Stimulated activated effector memory CD8-positive, alpha-beta T cell treated with anti-CD3 and anti-CD28 coated beads, Interleukin-12 subunit alpha, Interleukin-12 subunit beta, amount 100 ng/mL, for 72 hours (primary cell): Measurements from ENCODE around the gene ADAMTS16.
A peak's percentile ranks its signal among the peaks of the same experiment; 100 is the strongest.

Source experiments
- ATAC-seq: fragments of 150-1000 bp; cut with Tn5 transposase; 2 replicates; pipeline ENCODE4 v1.10.0; 2021
- DNase-seq, 2 donors: peaks; one replicate each; pipeline ENCODE4 v3.0.0; 2021 to 2022; ENCODE audit warnings: low spot score in 2 of 2
- H3K27ac Mint-ChIP-seq: one replicate; pipeline ENCODE4 v1.8.0; 2022; ENCODE audit warnings: mild to moderate bottlenecking, mixed read lengths
- H3K36me3 Mint-ChIP-seq: one replicate; pipeline ENCODE4 v1.8.0; 2022; ENCODE audit warnings: mild to moderate bottlenecking, mixed read lengths
- H3K4me1 Mint-ChIP-seq: one replicate; pipeline ENCODE4 v1.8.0; 2022; ENCODE audit warnings: mixed read lengths
- H3K4me3 Mint-ChIP-seq: one replicate; pipeline ENCODE4 v1.8.0; 2022; ENCODE audit warnings: mild to moderate bottlenecking, mixed read lengths
- H3K9me3 Mint-ChIP-seq: one replicate; pipeline ENCODE4 v1.8.0; 2022; ENCODE audit warnings: mixed read lengths

Gene ADAMTS16

DNA sequence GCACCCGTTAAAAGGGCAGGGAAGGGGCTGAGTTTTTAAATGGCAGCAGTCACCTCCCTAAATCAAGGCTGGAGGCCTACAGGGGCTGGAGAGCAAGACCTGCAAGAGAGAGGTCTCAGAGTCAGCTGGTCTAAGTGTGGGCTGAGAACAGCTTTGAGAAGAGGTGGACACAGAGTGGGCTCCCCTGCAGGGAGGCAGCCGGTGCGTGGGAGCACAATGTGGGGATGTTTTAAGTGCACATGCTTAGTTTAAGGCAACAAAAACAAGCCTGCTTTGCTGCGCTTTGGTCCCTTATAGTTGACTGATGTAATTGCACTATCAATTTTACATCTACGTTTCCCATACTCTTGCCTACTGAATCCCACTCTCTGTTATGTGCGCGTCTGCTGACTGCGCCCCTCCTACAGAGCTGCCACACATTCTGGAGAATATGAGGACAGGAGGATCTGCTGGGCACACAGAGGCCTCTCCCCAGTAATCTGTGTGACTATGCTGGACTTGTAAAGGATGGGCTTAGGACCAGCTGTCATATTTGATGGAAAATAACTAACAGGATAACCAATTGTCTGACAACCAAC lies 220.3 kb downstream of the ADAMTS16 start:
- Mint-ChIP-seq H3K4me3 (no peak overlapping the region), H3K27ac (no peak overlapping the region), H3K36me3 (no peaks in the 10 kb centered on the region), H3K4me1 (no peaks in the 10 kb centered on the region), H3K9me3 (no peaks in the 10 kb centered on the region)
- ATAC-seq (peak; percentile 20), DNase-seq (no peak)

- no peaks in the 10 kb centered on the region for H3K9me3 Mint-ChIP-seq
- DNase-seq (no peak), ATAC-seq (no peak)
- no peaks in the 10 kb centered on the region for H3K4me1 Mint-ChIP-seq
- H3K27ac Mint-ChIP-seq = no peak overlapping the region
- H3K4me3 Mint-ChIP-seq = no peak overlapping the region
- H3K36me3 Mint-ChIP-seq = no peaks in the 10 kb centered on the region
Observed at GRCh38 chr5:5360941-5361520, 220.9 kb downstream of the ADAMTS16 start.

DNA sequence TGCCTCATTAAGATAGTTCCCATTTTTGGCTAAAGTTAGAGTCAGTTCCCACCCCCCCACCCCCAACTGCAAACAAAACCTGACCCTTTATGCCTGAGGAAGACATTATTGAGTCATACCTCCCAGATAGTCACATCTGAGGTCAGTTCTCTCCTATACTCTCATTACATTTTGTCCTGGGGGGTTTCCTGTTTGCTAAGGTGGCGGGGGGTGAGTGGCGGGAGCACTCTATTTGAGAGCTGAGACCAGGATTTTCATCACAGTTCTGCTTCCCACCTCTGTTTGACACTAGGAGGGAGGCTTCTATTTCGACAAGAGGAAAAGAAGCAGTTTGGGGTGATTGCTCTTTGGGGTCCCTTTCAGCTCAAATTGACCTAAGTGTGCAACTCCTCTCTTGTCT lies 222.9 kb downstream of the ADAMTS16 start:
- Mint-ChIP-seq H3K4me1 (no peaks in the 10 kb centered on the region), H3K27ac (no peak overlapping the region), H3K9me3 (no peaks in the 10 kb centered on the region), H3K4me3 (no peak overlapping the region), H3K36me3 (no peaks in the 10 kb centered on the region)
- DNase-seq = no peak
- ATAC-seq = no peak

DNA sequence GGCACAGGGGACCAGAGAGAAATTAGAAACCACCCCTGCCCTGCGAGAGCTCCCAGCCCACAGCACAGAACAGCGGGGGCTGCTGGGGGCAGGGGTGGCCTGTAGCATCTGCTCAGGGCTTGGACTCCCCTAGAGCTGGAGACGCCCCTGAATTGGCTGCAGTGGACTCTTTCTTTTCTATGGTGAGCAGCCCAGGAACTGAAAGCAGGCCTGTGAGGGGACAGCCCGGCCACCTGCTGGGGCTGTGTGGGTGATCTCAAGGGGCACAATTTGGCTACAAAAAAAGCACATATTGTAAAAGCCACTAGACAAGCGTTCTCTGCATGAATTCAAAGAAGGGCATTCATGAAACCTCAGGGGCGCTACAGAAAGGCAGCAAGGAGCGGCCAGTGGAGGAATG lies 224.8 kb downstream of the ADAMTS16 start:
- no peak for DNase-seq
- ATAC-seq = peak; percentile 16
- H3K4me3 Mint-ChIP-seq = no peak overlapping the region
- no peaks in the 10 kb centered on the region for H3K4me1 Mint-ChIP-seq
- H3K36me3 Mint-ChIP-seq = no peaks in the 10 kb centered on the region
- H3K27ac Mint-ChIP-seq = no peak overlapping the region
- no peaks in the 10 kb centered on the region for H3K9me3 Mint-ChIP-seq

DNA sequence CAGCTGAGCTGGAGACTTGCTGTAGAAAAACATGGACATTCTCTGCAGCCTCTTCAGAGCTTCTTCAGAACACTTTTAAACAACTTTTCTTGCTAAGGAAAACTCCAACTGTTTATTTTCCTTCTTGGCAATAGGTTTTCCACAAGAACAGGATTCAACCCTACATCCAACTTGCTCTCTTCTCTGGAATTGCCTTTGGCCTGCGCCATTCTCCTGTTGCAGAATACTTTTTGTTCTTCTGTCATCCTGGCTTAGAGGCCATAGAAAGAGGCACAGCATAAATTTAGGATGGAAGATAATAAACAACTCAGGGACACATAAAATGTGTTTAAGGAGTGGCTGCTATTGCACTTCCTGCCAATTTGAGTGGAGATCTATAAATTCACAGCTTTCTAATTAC lies 227.6 kb downstream of the ADAMTS16 start:
- Mint-ChIP-seq H3K4me1 (no peaks in the 10 kb centered on the region), H3K9me3 (no peaks in the 10 kb centered on the region), H3K4me3 (no peak overlapping the region), H3K36me3 (no peaks in the 10 kb centered on the region), H3K27ac (no peak overlapping the region)
- DNase-seq (no peak), ATAC-seq (no peak)

DNA sequence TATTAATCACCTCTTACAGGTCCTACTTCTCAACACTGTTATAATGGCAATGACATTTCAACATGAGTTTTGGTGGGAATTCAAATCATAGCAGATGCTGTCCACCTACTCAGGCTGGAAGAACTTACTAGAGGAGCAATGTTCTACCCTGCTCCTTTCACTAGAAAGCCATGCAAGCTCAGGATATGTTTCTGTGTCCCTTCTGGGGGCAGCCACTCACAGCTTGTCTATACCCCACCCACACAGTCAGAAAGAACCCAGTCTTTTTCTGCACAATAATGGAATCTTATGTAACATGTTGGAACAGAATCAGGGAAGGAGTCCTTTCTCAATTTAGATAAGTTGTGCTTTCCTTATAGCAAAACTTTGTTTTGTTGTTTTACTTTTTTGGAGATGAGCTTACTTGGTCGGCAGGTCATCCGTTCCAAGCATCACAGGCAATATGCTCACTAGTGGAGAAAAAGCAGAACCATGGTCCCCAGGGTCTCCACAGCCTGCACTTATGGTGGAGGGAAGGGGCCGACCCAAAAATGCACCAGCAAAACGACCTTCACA lies 229.0 kb downstream of the ADAMTS16 start:
- no peak for ATAC-seq
- Mint-ChIP-seq H3K36me3 (no peaks in the 10 kb centered on the region), H3K4me3 (no peak overlapping the region), H3K27ac (no peak overlapping the region), H3K9me3 (no peaks in the 10 kb centered on the region), H3K4me1 (peaks cover 2% of the 10 kb centered on the region)
- DNase-seq = no peak
